CD4-positive, alpha-beta T cell treated with Interleukin-17A for 4 hours (primary cell): ENCODE measurements around the gene CABYR.

Experiments
- DNase-seq: peaks from one replicate; pipeline ENCODE4 v3.0.0-alpha.2; 2020; ENCODE audit warnings: mixed read lengths

CABYR gene, protein sequence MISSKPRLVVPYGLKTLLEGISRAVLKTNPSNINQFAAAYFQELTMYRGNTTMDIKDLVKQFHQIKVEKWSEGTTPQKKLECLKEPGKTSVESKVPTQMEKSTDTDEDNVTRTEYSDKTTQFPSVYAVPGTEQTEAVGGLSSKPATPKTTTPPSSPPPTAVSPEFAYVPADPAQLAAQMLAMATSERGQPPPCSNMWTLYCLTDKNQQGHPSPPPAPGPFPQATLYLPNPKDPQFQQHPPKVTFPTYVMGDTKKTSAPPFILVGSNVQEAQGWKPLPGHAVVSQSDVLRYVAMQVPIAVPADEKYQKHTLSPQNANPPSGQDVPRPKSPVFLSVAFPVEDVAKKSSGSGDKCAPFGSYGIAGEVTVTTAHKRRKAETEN

DNA sequence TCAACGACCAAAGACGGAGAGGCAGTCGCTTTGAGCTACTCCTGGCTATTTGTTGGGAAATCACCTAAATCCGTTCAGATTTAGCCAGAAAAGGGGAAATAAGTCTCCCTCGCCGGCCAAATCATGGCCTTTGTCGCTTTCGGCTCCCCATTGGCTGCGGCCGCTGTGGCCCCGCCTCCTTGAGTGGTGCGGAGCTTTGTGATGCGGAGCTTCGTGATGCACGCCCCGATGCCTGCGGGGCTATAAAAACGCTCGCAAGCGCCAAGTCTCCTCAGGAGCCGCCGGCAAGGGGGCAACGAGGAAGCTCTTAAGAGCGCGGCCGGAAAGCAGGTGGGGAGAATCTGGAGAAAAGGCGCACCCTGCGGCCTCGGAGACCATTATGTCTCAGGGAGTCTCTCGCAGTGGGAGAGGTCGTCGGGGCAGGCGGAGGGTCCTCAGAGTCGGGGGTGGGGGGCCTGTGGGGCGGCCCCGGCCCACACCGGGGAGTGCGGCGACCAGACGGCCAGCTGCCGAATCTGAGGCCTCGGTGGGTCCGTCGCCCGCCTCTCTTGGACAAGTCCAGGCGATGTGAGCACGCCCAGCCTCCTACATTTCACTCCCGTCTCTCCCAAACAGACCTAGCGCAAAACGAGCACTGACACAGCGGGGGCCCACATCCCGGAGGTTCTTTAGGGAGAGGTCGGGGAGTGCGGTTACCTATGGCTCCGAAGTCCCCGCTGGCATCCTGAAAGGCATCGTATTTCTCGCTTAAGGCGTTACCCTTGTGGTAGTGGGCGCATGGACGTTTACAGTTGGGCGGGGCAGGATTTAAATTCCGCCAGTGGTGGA lies at the start of gene CABYR:
Gene CABYR, plus strand, starts transcription at position 274 of the 828 bp plus-strand sequence. CDS start 4,053 bp downstream, outside the sequence.
- DNase-seq: peak; percentile 79

DNA sequence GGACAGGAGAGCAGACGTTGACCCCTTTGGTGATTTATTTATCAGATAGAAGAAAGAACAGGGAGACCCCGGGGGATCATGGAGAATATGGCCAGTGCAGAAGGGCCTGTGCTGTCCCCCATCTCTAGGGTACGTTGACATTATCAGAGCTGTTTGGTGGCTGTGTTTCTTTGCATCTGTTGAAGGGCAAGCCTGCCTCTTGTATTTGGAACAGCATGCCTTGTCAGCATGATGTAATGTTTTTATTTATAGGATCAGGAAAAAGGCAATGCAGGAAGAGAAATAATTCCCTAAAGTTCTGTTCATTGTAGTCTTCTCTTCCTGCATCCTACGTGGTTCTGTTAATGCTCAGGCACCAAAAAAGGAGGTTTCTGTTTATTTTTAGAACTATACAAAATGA lies 49.8 kb upstream of the CABYR start:
- DNase-seq: no peak

DNA sequence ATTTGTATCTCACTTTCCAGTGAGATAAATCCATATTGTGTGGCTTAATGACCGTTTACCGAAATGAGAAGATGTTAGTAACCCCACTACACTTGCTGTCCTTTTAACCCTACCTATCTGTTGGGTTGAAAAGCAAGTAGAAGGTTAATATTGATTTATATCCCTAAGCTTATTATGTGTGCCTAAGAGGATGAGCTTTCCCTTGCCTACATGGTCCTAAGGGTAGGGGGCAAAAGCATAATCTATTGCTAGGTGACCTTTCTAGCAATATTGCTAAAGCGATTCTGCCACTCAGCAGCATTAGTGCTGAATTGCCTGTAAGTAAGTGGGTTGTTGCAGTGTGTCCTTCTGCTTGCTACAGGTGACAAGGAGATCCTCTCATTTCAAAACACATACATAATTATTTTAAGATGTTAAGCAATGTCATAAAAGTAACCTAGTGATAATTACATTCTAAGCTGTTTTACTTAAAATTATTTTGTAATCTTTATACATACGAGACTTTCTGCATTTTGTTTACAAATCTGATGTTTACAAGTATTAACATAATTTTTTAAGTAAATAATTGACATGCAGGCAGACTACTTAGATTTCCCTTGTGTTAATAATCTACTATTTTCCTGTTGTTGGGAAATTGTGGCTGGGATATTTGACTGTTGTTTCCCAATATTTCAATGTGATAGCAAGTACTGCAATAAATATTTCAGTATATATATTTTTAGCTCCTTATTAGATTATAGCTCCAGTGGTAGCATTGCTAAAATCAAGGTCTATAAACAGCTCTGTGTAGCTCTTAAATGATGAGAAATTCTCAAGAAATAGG lies 49.1 kb upstream of the CABYR start:
- DNase-seq: no peak

DNA sequence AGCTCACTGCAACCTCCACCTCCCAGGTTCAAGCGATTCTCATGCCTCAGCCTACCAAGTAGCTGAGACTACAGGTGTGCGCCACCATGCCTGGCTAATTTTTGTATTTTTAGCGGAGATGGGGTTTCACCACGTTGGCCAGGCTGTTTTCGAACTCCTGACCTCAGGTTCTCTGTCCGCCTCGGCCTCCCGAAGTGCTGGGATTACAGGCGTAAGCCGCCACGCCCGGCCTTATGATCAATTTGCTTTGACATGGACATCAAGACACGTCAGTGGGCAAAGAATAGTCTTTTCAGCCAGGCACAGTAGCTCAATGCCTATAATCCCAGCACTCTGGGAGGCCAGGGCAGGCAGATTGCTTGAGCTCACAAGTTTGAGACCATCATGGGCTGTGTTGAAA lies 48.0 kb upstream of the CABYR start:
- no peak for DNase-seq

DNA sequence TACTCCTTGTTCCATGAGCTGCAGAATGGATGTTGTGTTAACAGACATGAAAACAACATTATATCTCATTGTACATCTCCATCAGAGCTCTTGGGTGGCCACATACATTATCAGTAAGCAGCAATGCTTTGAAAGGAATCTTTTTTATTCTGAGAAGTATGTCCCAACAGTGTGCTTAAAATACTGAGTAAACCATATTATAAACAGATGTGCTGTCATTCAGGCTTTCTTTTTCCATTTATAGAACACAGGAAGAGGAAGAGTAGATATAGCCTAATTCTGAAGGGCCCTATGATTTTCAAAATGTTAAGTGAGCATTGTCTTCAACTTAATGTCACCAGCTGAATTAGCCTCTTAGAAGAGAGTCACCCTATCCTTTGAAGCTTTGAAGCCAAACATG lies 44.3 kb upstream of the CABYR start:
- no peak for DNase-seq

DNA sequence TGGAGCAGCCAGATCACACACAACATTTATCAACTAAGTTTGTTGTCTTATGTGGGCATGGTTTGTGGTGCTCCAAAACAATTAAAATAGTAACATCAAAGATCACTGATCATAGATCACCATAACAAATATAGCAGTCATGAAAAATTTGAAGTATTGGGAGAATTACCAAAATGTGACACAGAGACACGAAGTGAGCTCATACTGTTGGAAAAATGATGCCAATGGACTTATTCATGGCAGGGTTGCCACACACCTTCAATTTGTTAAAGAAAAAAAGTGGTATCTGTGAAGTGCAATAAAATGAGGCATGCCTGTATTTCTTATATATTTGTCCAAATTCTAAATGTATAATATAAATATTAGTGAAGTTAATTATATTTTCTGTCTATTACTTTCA lies 42.9 kb upstream of the CABYR start:
- no peak for DNase-seq

DNA sequence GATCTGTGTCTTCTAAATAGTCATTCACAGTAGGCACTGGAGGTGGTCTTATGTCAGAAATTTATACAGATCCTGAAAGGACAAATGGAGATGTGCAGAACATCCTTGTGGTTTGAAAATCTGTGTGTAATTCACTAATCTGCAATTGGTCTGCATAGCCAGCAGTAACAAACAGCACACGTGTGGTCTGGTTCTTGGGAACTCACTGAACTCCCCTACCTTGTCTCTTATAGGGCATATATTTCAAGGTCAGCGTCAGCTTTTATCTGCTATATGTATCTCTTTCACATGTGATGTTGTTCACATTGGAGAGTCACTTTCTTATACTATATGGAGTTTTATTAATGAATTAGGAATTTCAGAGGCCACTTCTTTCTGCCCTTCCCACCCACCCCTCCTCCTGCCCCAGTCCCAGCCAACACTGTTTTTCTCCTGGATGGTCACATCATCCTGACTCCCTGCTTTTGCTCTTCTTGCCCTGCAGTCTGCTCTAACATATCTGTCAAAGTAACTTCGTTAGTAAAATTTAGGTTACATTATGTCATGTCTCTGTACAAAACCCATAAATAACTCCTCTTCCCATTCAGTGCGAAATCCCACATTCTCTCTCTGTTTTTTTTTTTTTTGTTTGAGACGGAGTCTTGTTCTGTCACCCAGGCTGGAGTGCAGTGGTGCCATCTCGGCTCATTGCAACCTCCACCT lies 35.4 kb upstream of the CABYR start:
- DNase-seq: no peak

DNA sequence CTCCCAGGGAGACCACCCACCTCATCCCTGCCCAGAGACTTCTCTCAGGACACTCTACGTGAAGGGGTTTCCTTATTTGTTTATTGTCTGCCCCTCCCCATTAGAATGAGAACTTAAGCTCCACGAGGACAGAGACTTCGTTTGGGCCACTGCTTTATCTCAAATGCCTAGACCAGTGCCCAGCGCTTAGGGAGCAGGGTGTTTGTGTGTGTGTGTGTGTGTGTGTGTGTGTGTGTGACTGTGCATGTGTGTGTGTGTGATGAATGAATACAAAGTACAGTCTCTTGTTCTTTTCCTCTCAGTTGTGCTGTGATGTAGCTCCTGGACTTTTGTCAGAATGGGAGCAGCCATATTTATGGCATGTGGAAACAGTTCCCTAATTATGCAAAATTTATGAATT lies 34.4 kb upstream of the CABYR start:
- no peak for DNase-seq

DNA sequence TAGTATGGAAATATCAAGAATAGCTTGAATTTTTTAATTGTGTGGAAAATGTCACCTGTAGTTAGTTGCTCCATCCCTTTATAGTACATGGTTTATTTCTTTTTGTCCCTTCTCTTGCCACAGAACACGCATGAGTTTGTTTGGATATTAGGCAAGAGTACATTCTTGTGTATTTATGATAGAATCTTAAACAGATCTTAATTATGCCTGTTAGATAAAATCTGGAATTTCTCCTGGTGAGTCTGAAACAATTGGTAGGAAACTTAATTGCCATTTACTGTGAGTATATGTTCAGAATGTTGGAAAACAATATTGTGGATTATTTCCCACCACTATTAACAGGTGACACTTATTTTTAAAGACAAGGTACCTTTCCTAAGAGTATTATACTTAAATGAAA lies 30.2 kb upstream of the CABYR start:
- DNase-seq: no peak

DNA sequence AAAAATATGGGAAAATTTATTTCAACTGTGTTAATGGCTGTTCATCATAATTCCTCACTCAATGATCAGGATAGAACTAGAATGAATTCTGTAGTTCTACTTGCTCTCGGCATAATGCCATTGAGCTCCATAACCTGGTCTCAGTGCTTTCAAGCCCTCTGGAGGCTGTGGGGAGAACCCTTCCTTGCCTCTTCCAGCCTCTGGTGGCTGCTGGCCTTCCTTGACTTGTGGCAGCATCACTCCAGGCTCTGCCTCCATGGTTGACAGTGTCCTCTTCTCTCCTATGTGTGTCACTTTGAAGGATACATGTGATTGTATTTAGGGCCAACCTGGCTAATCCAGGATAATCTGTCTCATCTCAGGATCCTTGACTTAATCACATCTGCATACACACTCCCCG lies 26.9 kb upstream of the CABYR start:
- DNase-seq: no peak

DNA sequence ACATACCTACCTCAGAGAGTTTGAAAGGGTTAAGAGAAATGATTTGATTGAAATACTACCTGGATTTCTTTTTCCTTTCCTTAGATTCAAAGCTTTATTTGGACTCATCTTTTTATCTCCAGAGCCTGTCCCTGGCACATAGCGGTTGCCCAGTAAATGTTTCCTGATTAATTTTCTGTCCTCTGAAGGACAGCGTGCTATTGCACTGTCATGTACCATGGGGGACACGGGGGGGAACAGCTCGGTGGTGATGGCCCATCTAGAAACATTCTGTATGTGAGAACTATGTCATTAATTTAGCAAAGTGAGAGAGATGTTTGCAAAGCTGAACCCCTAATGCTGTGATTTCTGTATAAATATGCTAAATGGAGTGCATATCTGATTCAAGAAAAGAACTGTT lies 26.4 kb upstream of the CABYR start:
- DNase-seq: no peak

DNA sequence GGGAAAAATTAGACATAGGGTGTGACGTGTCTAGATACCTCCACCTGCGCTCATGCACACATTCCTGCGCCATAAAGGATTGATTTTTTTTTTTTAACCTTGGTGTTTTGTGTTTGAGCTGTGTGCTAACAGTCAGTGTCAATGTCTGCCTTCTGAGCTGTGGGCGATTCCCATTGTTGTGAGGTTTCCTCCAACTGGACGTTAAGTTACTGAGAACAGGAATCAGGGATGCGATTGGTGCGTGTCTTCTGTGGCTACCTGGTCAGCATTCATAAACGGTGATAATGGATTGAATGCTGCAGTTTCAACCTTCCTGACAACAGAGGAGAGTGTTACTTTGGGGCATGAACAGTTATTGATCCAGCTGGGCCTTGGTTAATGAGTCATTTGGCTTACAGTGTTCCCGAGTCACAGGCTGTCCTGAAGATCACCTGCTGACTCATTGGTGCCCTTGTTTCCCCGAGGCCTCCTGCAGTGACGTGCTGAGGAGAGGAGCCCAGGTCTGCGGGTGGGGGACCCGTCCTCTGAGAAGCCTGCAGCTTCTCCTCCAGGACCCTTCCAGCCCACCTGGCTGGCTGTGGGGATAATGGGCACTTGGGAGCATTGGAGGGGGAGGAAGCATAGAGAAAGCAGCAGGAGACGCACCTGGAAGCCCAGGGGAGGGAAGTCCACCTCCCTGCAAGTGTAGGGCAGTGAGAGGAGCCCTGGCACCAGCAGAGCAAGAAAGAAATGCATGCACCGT lies 25.8 kb upstream of the CABYR start:
- peak; percentile 17 for DNase-seq

DNA sequence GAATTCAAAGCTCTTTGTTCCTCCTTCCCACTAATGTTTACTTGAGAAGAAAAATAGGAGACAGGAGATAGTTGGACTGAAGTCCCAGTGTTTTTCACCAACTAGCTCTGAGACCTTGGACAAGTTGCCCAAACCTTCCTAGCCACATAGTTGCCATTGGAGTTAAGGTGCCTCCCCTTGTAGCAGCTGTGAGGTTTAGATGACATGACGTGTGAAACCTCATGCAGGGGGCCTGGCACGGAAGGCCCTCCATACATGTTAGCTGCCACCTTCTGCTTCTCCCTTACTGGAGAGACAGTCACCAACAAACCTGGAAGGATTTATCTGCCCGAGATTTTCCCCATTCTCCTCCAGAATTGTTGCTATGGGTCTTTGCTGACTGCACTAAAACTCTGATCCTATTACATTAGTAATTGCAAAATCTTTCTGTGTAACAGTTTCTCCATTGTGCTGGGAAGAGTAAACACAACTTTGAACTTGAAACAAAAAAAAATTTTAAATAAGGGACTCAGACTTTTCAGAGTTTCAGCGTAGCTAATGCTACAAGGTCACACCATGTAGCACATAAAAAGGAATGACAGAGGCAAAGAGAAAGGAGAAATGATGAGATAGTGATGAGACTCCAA lies 23.8 kb upstream of the CABYR start:
- DNase-seq: no peak

DNA sequence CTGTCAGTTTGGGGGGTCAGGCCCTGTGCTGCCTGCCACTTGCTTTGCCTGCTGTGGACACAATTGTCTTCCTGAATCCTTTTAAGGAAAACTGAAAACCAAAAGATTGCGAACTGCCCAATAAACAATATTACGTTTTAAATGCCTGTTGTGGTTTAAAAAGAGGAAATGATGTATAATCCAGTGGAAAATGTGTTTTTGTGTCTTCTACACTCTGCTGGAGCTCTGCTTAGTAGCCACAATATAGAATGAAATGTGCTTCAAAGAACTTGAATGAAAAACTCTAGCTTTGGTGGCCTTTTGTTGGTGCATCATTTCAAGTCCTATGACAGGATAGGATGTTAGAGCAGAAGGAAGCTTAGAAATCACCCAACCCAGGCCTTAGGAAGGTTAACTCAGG lies 23.2 kb upstream of the CABYR start:
- DNase-seq: no peak

DNA sequence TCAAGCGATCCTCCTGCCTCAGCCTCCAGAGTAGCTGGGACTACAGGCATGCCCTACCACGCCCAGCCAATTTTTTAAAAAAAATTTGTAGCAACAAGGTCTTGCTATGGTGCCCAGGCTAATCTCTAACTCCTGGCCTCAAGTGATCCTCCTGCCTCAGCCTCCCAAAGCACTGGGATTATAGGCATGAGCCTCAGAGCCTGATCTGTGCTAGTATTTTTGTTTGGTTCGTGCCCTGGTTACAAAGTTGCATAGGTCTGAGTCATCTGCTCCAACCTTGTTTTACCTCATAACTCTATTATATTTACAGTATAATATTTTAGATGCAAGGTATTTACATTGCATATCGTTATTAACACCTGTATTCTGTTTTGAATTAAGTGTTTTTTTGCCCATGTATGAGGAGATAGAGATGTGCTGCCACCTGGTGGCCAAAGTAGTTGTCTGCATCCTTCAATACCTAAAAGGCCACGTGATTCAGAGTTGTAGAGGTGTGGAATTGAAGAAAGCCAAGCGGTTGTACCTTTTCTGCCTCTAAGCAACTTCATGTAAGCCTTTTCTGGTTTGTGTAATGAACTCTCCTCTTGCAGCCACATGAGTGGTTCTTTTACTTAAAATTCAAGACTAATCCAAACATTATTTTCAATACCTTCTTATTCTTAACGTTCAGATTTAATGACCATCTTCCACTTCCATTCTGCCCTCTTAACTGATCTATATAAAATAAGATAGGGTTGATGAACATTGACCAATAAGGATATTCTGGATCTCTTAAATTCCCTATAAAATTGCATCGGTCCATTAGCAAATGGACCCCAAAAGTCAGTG lies 19.9 kb upstream of the CABYR start:
- peak; percentile 88 for DNase-seq

DNA sequence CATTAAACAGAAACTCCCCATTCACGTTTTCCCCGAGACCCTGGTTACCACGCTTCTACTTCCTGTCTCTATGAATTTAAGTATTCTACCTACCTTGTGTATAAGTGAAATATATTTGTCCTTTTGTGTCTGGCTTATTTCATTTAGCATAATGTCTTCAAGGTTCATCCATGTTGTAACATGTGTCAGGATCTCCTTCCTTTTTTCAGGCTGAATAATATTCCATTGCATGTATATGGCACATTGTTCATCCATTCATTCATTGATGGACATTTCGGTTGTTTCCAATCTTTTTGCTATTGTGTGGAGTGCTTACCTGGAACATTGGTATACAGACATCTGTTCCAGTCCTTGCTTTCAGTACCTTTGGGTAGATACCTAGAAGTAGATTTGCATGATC lies 18.2 kb upstream of the CABYR start:
- no peak for DNase-seq

DNA sequence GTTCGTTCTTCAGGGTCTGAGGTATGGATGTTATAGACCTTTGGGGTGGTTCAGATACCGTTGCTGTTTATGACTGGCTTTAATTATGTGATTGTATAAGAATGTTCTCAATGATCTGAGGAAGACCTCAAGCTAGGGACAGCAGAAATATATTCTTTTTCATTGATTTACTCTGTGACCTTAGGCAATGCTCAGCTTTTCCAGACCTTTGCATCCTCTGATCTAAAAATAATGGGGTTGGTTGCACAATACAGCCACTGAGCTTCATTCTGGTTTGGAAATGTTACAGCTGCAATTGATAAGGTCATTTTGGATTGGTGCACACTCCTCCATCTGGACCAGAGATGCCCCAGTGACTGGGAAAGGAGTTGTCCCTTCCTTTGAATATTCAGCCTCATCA lies 17.2 kb upstream of the CABYR start:
- DNase-seq: no peak

DNA sequence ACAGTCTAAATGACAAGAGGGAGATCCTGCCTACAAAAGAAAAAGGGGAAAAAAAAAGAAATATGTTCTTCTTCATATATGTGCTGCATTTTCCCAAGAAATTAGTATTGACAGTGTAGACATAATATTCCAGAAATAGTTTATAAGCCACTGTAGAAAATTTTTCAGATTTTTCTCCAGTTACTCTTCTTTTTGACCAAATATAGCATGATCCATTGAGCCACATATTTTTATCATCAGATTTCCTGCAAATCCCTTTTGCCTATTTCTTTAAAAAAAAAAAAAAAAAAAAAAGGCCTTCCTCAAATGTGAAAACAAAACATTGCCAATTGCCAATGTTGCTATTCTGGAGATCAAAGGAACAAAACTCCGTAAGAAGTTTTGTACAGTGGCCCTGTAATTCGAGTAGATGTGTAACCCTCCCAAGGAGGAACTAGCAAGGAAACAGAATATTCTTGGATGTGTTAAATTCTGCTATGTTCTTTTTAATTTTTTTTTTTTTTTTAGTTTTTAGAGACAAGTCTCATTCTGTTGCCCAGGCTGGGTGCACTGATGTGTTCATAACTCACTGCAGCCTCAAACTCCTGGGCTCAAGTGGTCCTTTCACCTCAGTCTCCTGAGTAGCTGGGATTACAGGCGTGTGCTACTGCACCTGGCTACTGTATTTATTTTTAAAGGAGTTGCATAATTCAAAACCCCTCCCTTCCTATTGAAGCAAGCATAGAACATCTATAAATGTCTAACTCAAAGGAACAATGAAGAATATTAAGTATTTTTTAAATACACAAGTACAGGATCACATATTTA lies 12.5 kb upstream of the CABYR start:
- DNase-seq: no peak

DNA sequence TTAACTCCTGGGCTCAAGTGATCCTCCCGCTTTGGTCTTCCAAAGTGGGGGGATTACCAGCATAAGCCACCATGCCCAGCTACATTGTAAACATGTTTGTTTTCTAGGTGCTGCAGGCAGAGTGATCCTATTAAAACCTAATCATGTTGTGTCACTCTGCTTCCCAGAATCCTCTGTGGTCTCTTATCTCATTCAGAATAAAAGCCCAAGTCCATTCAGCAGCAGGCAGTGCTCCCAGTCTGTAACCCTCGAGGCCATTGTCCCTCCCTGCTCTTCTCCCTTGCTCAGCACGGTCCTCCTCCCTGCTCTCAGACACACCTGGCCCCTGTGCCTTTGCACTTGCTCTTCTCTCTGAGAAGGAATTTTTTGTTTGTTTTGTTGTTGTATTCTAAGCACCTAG lies 11.1 kb upstream of the CABYR start:
- DNase-seq: no peak

DNA sequence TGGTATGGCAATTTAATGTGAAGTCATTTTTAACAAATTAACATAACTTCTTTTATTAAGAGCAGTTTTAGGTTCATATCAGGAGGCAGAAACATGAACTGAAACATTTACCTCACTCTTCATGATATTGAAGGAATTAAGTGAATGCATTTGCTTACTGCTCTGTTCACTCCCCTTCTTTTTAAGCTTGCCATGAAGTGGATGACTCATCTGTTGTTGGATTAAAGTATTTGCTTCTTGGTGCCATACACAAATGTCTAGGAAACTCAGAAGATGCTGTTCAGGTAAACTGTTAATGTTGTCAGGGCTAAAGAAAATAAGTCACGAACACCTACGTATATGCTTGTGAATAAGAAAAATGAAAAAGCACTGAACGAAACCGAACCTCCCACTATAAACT lies 10.2 kb upstream of the CABYR start:
- DNase-seq: no peak
